Measurements from ENCODE around the gene IGLL1.
"Not testable (repeated sequence)": the region's sequence is repeated elsewhere in the genome, so short reads cannot be mapped to it uniquely, and the experiment has no call there.

The IGLL1 gene

GRCh38 chr22:23604939-23605712 is 25.0 kb upstream of the IGLL1 start:
- no peak for DNase-seq (ENCODE audit: low read depth, low spot score)
- no peak for TF ChIP-seq CTCF (IDR thresholded peaks at IDR 0.05; ENCODE audit: insufficient read depth, low read length, missing control alignments)
- POLR2A ChIA-PET: no interaction called here
- CTCF ChIA-PET: interaction anchor here (1.1 to 2.7 kb wide), 2 partner anchors 14 kb away, joined by 8 to 14 read pairs; no protein-coding TSS in a partner anchor
- H3K4me3 ChIP-seq (ENCODE audit: low read depth, low read length): no peak overlapping the region

GRCh38 chr22:23603266-23603665 is 23.2 kb upstream of the IGLL1 start:
- no peak for TF ChIP-seq CTCF (IDR thresholded peaks at IDR 0.05; ENCODE audit: insufficient read depth, low read length, missing control alignments)
- CTCF ChIA-PET: interaction anchor here (0.8 to 2.7 kb wide), 2 partner anchors 11 to 12 kb away, joined by 3 to 14 read pairs; no protein-coding TSS in a partner anchor
- DNase-seq (ENCODE audit: low read depth, low spot score): no peak
- H3K4me3 ChIP-seq (ENCODE audit: low read depth, low read length): no peak overlapping the region
- POLR2A ChIA-PET: no interaction called here

- no peak overlapping the region for H3K4me3 ChIP-seq (ENCODE audit: low read depth, low read length)
- POLR2A ChIA-PET: no interaction called here
- CTCF ChIA-PET: no interaction called here
- DNase-seq (ENCODE audit: low read depth, low spot score): no peak
- TF ChIP-seq CTCF (IDR thresholded peaks at IDR 0.05; ENCODE audit: insufficient read depth, low read length, missing control alignments): no peak
These were observed 18.9 kb upstream of the IGLL1 start for GRCh38 chr22:23598805-23599518.

- H3K4me3 ChIP-seq (ENCODE audit: low read depth, low read length); DNase-seq (ENCODE audit: low read depth, low spot score); CTCF ChIA-PET; POLR2A ChIA-PET: not testable (repeated sequence)
These were observed 17.6 kb upstream of the IGLL1 start for GRCh38 chr22:23597576-23598268.

- DNase-seq (ENCODE audit: low read depth, low spot score); H3K4me3 ChIP-seq (ENCODE audit: low read depth, low read length); CTCF ChIA-PET; POLR2A ChIA-PET: not testable (repeated sequence)
These were observed 15.8 kb upstream of the IGLL1 start for GRCh38 chr22:23595904-23596303.

GRCh38 chr22:23591846-23592245 is 11.8 kb upstream of the IGLL1 start:
- H3K4me3 ChIP-seq (ENCODE audit: low read depth, low read length): no peak overlapping the region
- CTCF ChIA-PET: interaction anchor here (0.6 to 2.3 kb wide), 18 partner anchors 8 to 404 kb away, joined by 3 to 17 read pairs (median 4); partner anchors contain the start of gene IGLL1
- no peak for TF ChIP-seq CTCF (IDR thresholded peaks at IDR 0.05; ENCODE audit: insufficient read depth, low read length, missing control alignments)
- DNase-seq (ENCODE audit: low read depth, low spot score): no peak
- POLR2A ChIA-PET: no interaction called here

- TF ChIP-seq CTCF (IDR thresholded peaks at IDR 0.05; ENCODE audit: insufficient read depth, low read length, missing control alignments): peak; percentile 92
- POLR2A ChIA-PET: no interaction called here
- CTCF ChIA-PET: interaction anchor here (0.6 to 2.3 kb wide), 17 partner anchors 8 to 404 kb away, joined by 3 to 17 read pairs (median 5); partner anchors contain the start of gene IGLL1
These were observed 11.2 kb upstream of the IGLL1 start for GRCh38 chr22:23591201-23591791.

More at GRCh38 chr22:23591201-23591791, 11.2 kb upstream of the IGLL1 start:
- no peak for DNase-seq (ENCODE audit: low read depth, low spot score)
- no peak overlapping the region for H3K4me3 ChIP-seq (ENCODE audit: low read depth, low read length)
